ENCODE results near the gene TMEM82.
"Not testable (repeated sequence)": the region's sequence is repeated elsewhere in the genome, so short reads cannot be mapped to it uniquely, and the experiment has no call there.

Gene TMEM82

DNA sequence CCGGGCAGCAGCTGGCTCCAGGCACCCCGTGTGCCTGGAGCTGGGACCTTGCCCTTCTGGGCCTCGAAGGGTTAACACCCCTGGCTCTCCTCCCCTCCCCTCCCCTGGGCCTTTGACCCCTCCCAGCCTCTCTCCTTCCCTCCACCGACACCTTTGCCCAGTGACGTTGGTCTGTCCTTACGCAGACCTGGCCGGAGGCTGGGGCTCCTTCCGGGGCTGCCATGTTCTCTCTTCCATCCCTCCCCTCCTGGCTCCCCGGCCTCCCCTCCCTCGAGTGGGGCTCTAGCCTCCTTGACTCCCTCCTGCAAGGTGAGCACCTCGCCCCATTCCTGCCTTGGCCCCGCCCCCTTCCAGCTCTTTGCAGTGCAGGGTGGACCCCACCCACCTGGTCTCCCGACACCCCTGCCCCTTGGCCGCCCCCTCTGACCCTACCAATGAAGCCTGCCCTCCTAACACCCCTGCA, at the start of gene TMEM82:
TMEM82 (plus strand) TSS at position 161 of the 463 bp plus-strand sequence; CDS start at position 222, 61 bp downstream.
- no peak for FAIRE-seq

GRCh38 chr1:15693371-15693770, 48.9 kb upstream of the TMEM82 start:
- FAIRE-seq: no peak

GRCh38 chr1:15696956-15697521, 45.3 kb upstream of the TMEM82 start:
- no peak for FAIRE-seq

- no peak for FAIRE-seq
These were observed 44.1 kb upstream of the TMEM82 start for GRCh38 chr1:15698201-15698600.

GRCh38 chr1:15699321-15699720, 43.0 kb upstream of the TMEM82 start:
- FAIRE-seq: not testable (repeated sequence)

GRCh38 chr1:15700508-15700907, 41.8 kb upstream of the TMEM82 start:
- FAIRE-seq: no peak

GRCh38 chr1:15701784-15702183, 40.5 kb upstream of the TMEM82 start:
- FAIRE-seq: no peak

- no peak for FAIRE-seq
These were observed 39.4 kb upstream of the TMEM82 start for GRCh38 chr1:15702722-15703550.

DNA sequence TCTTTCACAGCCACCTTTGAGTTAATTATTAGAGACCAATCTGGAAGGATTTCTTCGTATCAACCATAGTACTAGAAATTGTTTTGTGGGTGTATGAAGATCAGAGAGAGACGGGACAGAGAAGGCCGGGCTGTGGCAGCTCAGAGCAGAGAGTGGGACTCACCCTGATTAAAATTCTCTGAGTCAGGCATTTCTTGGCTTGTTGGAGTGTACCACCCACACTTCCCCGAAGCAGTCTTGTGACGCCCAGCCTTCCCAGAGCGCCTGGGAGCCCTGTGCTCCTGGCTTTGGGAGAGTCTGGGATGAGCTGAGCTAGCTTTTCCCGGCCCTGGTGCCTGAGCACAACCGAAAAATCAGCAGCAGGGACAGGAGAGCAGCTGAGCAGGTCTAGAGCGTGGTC, 38.7 kb upstream of the TMEM82 start:
- FAIRE-seq: no peak

DNA sequence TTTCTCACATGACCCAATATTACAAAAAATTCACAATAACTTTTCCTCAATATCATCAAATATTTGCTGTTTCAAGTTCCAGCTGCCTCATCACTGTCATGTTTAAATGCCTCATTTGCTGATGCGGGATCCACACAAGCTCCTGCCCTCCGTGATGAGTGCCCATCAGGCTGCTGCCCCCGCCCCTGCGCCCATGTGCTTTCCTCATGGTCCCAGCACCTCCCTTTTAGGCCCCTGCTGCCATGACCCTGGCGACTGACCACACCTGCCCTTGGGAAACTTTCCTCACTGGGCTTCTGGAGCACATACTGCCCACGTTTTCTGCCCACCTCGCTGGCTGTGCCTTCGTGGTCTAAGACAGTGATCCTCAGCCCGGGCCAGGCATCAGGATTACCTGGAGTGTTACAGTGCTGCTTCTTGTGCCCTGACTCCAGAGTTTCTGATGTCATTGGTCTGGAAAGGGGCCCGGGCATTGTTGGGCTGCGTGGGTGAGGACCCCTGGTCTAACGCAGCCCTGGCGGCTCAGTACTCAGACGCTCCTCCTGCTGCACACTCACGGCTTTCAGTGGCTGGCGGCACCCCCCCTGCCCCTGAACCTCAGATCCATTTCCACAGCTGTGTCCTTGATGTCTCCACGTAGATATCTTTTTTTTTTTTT, 37.6 kb upstream of the TMEM82 start:
- no peak for FAIRE-seq

DNA sequence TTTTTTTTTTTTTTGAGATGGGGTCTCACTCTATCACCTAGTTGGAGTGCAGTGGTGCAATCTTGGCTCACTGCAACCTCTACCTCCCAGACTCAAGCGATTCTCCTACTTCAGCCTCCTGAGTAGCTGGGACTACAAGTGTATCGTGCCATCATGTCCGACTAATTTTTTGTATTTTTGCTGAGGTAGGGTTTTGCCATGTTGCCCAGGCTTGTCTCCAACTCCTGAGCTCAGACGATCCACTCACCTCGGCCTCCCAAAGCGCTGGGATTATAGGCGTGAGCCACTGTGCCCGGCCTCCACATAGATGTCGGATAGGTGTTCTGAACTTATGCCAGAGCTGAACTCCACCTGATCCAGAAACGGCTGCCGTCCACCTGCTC, 37.1 kb upstream of the TMEM82 start:
- FAIRE-seq: no peak

- FAIRE-seq: no peak
These were observed 35.5 kb upstream of the TMEM82 start for GRCh38 chr1:15706751-15707150.

DNA sequence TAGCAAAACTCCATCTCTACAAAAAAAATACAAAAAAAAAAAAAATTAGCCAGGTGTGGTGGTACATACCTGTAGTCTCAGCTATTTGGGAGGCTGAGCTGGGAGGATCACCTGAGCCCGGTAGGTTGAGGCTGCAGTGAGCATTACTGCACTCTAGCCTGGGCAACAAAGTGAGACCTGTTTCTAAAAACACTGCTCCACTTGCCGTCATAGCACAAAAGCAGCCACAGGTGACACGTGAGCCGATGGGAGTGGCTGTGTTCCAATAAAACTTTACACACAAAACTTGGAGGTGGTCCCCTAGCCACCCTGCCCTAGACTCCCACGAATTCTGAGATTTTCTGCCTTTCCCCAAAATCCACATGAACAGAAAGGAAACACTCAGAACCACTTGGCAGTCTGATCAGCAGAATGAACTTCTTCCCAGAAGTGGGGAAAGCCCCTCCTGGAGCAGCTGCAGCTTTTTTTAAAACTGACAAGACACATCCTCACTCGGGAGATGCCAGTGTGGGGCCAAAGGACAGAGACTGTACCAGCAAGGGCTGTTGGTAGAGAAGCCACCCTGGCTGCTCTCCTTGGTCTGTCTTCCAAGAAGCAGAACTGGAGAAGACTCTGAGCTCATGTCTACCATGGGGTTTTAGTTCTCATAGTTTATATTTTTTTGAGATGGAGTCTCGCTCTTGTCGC, 34.9 kb upstream of the TMEM82 start:
- FAIRE-seq: no peak

DNA sequence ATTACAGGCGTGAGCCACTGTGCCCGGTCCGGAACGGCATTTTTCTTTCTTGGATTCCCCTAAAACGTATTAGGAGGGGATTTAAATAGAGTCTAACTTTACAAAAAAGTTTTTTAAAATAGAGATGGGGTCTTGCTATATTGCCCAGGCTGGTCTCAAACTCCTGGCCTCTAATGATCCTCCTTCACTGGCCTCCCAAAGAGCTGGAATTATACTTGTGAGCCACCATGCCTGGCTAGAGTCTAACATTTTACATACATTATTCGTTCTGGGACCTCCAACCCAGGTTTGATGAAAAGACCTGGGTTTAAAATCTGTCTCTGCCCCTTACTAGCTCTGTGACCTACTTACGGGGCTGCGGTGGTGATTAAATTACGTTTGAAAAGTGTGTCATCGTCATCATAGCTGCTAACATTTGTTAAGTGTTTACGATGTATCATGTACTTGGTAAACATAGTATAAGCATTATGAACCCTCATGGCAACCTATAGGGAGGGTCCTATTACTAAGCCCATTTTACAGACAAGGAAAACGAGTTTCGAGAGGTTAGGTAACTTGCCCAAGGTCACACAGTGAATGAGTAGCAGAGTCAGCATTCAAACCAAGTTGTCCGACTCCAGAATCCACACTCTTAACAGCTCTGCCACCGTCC, 33.7 kb upstream of the TMEM82 start:
- no peak for FAIRE-seq

DNA sequence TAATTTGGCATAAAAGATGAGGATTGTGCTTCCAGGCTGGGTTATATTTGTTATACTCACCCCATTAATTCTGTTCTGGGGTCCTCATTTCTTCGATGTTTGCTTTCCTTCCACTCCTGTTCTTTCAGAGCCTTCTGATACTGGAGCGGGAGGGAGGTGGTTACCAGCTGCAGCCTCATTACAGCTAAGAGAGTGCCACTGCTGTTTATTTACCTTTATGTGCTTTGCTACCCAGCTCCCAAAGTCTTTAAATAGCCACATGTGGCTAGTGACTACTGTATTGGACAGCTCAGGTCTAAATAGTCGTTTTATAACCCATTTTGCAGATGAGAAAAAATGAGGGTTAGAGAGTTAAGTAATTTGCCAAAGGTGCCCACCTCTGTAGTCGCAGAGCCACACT, 33.1 kb upstream of the TMEM82 start:
- FAIRE-seq: no peak

DNA sequence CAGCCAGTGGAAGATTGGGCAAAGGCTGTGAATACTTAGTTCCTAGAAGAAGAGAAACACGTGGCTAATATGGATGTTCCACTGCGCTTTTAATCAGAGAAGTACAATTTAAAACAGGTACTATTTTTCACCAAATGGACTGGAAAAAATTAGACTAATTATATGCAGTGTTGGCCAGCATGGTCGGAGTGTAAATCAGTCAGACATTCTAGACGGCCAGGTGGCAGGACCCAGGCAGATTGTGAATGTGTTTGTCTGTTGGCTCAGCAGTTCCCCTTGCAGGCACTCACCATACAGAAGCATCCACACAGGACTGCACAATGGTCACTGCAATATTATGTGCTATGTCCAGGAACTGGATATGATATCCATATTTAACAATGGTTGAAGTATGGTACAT, 30.1 kb upstream of the TMEM82 start:
- FAIRE-seq: no peak

DNA sequence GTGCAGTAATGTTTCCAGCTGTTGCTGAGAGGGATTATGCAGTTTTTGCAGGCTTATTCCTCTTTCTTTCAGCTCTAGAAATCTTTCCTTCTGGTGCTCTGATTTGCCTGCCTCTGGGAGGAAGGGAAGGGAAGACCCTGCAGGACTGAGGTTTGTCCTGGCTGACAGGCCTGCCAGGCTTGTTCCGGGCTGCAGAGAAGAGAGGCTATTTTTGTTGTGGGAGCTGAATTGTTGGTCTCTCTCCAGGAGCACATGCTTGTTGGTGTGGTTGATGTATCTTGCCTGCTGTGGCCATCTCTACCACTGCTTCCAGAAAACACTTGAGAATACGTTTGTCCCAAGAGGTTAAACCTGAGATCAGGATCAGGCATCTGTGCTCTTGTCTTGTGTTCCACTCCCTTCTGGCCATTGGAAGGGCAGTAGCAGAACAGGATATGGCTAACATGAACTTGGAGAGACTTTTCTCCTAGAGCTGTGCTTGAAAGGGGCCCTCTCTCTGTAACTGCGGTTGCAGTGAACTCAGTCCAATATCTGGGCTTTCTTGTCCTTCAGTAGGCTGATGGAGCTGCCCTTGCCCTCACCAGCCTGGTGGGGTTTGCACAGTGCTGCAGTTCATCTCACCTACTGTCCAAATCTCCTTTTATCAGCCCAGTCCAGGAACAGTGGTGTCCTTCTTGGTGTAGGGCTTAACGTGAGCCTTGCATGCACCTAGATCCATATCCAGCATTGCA, 27.7 kb upstream of the TMEM82 start:
- no peak for FAIRE-seq

DNA sequence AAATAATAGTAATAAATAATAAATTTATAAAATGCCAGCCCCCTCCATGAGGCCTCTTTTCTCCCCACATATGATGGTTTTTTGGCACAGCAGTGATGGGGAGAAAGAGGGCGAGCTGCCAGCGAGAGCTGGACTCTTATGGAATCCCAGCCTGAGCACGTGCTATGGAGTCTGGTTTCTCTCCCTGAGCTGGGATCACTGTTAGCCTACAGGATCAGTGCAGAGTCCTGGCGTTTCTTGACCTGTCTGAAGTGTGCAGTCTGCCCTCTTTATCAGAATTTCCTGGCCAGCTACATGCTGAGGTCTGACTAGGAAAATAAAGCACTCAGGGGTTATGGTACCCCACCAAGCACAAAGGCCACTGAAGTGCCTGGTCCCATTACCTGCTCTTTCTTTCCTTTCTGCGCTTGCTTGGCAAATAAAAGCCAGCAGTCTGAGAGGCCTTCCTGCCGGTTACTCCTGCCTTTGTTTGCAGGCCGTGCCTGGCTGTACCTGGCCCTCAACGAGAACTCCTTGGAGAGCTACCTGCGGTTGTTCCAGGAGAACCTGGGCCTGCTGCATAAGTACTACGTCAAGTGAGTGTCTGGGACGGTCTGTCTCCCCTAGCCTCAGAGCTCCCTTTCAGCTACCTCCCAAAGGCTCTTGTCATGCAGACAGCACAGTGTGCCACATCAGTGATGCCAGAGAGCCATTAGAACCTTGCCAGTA, 24.7 kb upstream of the TMEM82 start:
- FAIRE-seq: no peak

- no peak for FAIRE-seq
These were observed 24.1 kb upstream of the TMEM82 start for GRCh38 chr1:15718199-15718601.

DNA sequence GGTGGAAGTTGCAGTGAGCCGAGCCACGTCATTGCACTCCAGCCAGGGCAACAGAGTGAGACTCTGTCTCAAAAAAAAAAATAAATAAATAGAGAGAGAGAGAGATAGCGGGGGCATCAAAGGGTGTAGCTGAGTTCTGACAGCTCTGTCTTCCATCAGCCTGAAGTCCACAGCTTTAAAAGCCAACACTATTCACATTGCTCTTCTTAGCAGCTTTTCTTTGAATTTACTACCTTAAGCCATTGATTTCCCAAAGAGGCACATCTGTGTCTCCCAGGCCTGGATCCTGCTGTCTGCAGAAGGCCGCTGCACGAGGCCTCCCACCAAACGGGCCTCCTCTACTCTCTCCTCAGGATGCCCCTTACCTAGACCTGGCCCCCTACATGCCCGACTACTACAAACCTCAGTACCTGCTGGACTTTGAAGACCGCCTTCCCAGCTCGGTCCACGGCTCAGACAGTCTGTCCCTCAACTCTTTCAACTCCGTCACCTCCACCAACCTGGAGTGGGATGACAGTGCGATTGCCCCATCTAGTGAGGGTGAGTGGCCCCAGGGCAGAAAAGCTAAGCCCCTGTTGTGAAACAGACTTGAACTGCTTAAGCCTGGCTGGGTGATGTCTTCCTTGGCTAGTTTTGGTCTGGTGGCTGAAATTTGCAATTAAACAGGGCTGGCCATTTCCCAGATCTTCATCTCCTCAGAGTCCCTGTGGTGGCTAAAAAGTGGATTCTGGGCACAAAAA, 22.7 kb upstream of the TMEM82 start:
- FAIRE-seq: no peak

GRCh38 chr1:15720861-15721260, 21.4 kb upstream of the TMEM82 start:
- no peak for FAIRE-seq
